ENCODE measurements around the gene SUPT3H. TPM values are rescaled to one million over a fixed set of nuclear protein-coding genes. Genes with fewer than 3 reads are reported as not detected.
"Not testable (repeated sequence)": the region's sequence is repeated elsewhere in the genome, so short reads cannot be mapped to it uniquely, and the experiment has no call there.

SUPT3H gene
- total RNA-seq, 2 experiments from 2014 or later = 8.7 to 9.0 TPM

GRCh38 chr6:45301348-45302142, 76.2 kb downstream of the SUPT3H start:
- peaks cover 7% of the 10 kb centered on the region for H3K4me1 Mint-ChIP-seq
- H3K4me3 Mint-ChIP-seq = no peak overlapping the region
- no peaks in the 10 kb centered on the region for H3K27me3 Mint-ChIP-seq
- DNase-seq = no peak
- no peak overlapping the region for H3K27ac Mint-ChIP-seq
- ChIA-PET POLR2A (no interaction called here), CTCF (interaction anchor here (0.7 to 1.2 kb wide), 2 partner anchors 9 to 132 kb away, joined by 3 to 4 read pairs; no protein-coding TSS in a partner anchor)
- H3K9me3 Mint-ChIP-seq = peaks cover 16% of the 10 kb centered on the region
- peaks cover 25% of the 10 kb centered on the region for H3K36me3 Mint-ChIP-seq (ENCODE audit: low read depth)

- H3K36me3 Mint-ChIP-seq (ENCODE audit: low read depth) = peaks cover 19% of the 10 kb centered on the region
- no peak overlapping the region for H3K27ac Mint-ChIP-seq
- H3K9me3 Mint-ChIP-seq = peaks cover 8% of the 10 kb centered on the region
- H3K4me1 Mint-ChIP-seq = peaks cover 7% of the 10 kb centered on the region
- DNase-seq = no peak
- no peaks in the 10 kb centered on the region for H3K27me3 Mint-ChIP-seq
- ChIA-PET POLR2A (no interaction called here), CTCF (interaction anchor here (1.2 kb wide), 1 partner anchor 10 kb away, joined by 4 read pairs; no protein-coding TSS in a partner anchor)
- no peak overlapping the region for H3K4me3 Mint-ChIP-seq
Measured at GRCh38 chr6:45300736-45301135, 77.0 kb downstream of the SUPT3H start.

GRCh38 chr6:45299096-45299581, 78.6 kb downstream of the SUPT3H start:
- ChIA-PET POLR2A (no interaction called here), CTCF (no interaction called here)
- no peak for DNase-seq
- Mint-ChIP-seq H3K9me3 (peaks cover 6% of the 10 kb centered on the region), H3K36me3 (ENCODE audit: low read depth) (peaks cover 24% of the 10 kb centered on the region), H3K27me3 (no peaks in the 10 kb centered on the region), H3K4me1 (peaks cover 18% of the 10 kb centered on the region), H3K4me3 (no peak overlapping the region), H3K27ac (no peak overlapping the region)

GRCh38 chr6:45297320-45297719, 80.4 kb downstream of the SUPT3H start:
- CTCF ChIA-PET = interaction anchor here (0.5 to 0.7 kb wide), 2 partner anchors 11 to 307 kb away, joined by 3 to 4 read pairs; no protein-coding TSS in a partner anchor
- Mint-ChIP-seq H3K4me1 (peaks cover 30% of the 10 kb centered on the region), H3K36me3 (ENCODE audit: low read depth) (peaks cover 28% of the 10 kb centered on the region), H3K9me3 (peaks cover 7% of the 10 kb centered on the region), H3K27me3 (no peaks in the 10 kb centered on the region), H3K27ac (no peak overlapping the region), H3K4me3 (no peak overlapping the region)
- POLR2A ChIA-PET = no interaction called here
- DNase-seq = no peak

GRCh38 chr6:45294065-45294701, 83.6 kb downstream of the SUPT3H start:
- peak overlapping the region; percentile 81 for H3K27ac Mint-ChIP-seq
- H3K27me3 Mint-ChIP-seq, CTCF ChIA-PET, POLR2A ChIA-PET: not testable (repeated sequence)
- peaks cover 36% of the 10 kb centered on the region for H3K36me3 Mint-ChIP-seq (ENCODE audit: low read depth)
- DNase-seq = peak; percentile 14
- peaks cover 40% of the 10 kb centered on the region for H3K4me1 Mint-ChIP-seq
- peaks cover 21% of the 10 kb centered on the region for H3K9me3 Mint-ChIP-seq
- H3K4me3 Mint-ChIP-seq = peak overlapping the region; percentile 21

- POLR2A ChIA-PET = interaction anchor here (0.6 kb wide), 1 partner anchor 15 kb away, joined by 5 read pairs; no protein-coding TSS in a partner anchor
- H3K27ac Mint-ChIP-seq = peak overlapping the region; percentile 81
- CTCF ChIA-PET = no interaction called here
Measured at GRCh38 chr6:45293306-45293705, 84.4 kb downstream of the SUPT3H start.

GRCh38 chr6:45289751-45290514, 87.8 kb downstream of the SUPT3H start:
- Mint-ChIP-seq H3K4me3 (no peak overlapping the region), H3K27me3 (no peaks in the 10 kb centered on the region)

More at GRCh38 chr6:45293306-45293705, 84.4 kb downstream of the SUPT3H start:
- peaks cover 21% of the 10 kb centered on the region for H3K9me3 Mint-ChIP-seq
- H3K4me1 Mint-ChIP-seq = peaks cover 40% of the 10 kb centered on the region
- H3K36me3 Mint-ChIP-seq (ENCODE audit: low read depth) = peaks cover 36% of the 10 kb centered on the region
- peak; percentile 45 for DNase-seq
- no peaks in the 10 kb centered on the region for H3K27me3 Mint-ChIP-seq
- H3K4me3 Mint-ChIP-seq = peak overlapping the region; percentile 21

GRCh38 chr6:45286707-45287106, 91.0 kb downstream of the SUPT3H start:
- peaks cover 14% of the 10 kb centered on the region for H3K36me3 Mint-ChIP-seq (ENCODE audit: low read depth)
- CTCF ChIA-PET, H3K27ac Mint-ChIP-seq, H3K4me1 Mint-ChIP-seq, H3K27me3 Mint-ChIP-seq, H3K4me3 Mint-ChIP-seq, DNase-seq, POLR2A ChIA-PET: not testable (repeated sequence)
- H3K9me3 Mint-ChIP-seq = peaks cover 23% of the 10 kb centered on the region

More at GRCh38 chr6:45289751-45290514, 87.8 kb downstream of the SUPT3H start:
- CTCF ChIA-PET = interaction anchor here (0.6 kb wide), 1 partner anchor 385 kb away, joined by 7 read pairs; no protein-coding TSS in a partner anchor
- H3K36me3 Mint-ChIP-seq (ENCODE audit: low read depth) = peaks cover 28% of the 10 kb centered on the region
- POLR2A ChIA-PET = no interaction called here
- DNase-seq = no peak
- H3K9me3 Mint-ChIP-seq = peaks cover 23% of the 10 kb centered on the region
- H3K4me1 Mint-ChIP-seq = peaks cover 37% of the 10 kb centered on the region
- no peak overlapping the region for H3K27ac Mint-ChIP-seq

GRCh38 chr6:45278367-45278766, 99.4 kb downstream of the SUPT3H start:
- Mint-ChIP-seq H3K27me3 (no peaks in the 10 kb centered on the region), H3K27ac (no peak overlapping the region), H3K36me3 (ENCODE audit: low read depth) (peaks cover 10% of the 10 kb centered on the region), H3K4me1 (peaks cover 4% of the 10 kb centered on the region), H3K4me3 (no peak overlapping the region), H3K9me3 (peaks cover 25% of the 10 kb centered on the region)
- POLR2A ChIA-PET = no interaction called here
- CTCF ChIA-PET = interaction anchor here (1.4 kb wide), 1 partner anchor 13 kb away, joined by 5 read pairs; no protein-coding TSS in a partner anchor
- no peak for DNase-seq

- H3K36me3 Mint-ChIP-seq (ENCODE audit: low read depth); H3K4me3 Mint-ChIP-seq; H3K4me1 Mint-ChIP-seq; DNase-seq; H3K27me3 Mint-ChIP-seq; POLR2A ChIA-PET; H3K27ac Mint-ChIP-seq: not testable (repeated sequence)
- H3K9me3 Mint-ChIP-seq = peaks cover 30% of the 10 kb centered on the region
- CTCF ChIA-PET = interaction anchor here (1.4 kb wide), 1 partner anchor 14 kb away, joined by 5 read pairs; no protein-coding TSS in a partner anchor
Measured at GRCh38 chr6:45277741-45278140, 100.0 kb downstream of the SUPT3H start.

- Mint-ChIP-seq H3K4me3 (no peak overlapping the region), H3K9me3 (peaks cover 25% of the 10 kb centered on the region), H3K4me1 (peaks cover 4% of the 10 kb centered on the region), H3K27ac (no peak overlapping the region), H3K36me3 (ENCODE audit: low read depth) (peaks cover 7% of the 10 kb centered on the region), H3K27me3 (no peaks in the 10 kb centered on the region)
- POLR2A ChIA-PET = no interaction called here
- no peak for DNase-seq
- CTCF ChIA-PET = no interaction called here
Measured at GRCh38 chr6:45275358-45275757, 102.4 kb downstream of the SUPT3H start.

- H3K36me3 Mint-ChIP-seq (ENCODE audit: low read depth) = peaks cover 4% of the 10 kb centered on the region
- no peak overlapping the region for H3K27ac Mint-ChIP-seq
- ChIA-PET CTCF (no interaction called here), POLR2A (no interaction called here)
- peaks cover 14% of the 10 kb centered on the region for H3K9me3 Mint-ChIP-seq
- H3K4me3 Mint-ChIP-seq = no peak overlapping the region
- no peak for DNase-seq
- no peaks in the 10 kb centered on the region for H3K27me3 Mint-ChIP-seq
- H3K4me1 Mint-ChIP-seq = no peaks in the 10 kb centered on the region
Measured at GRCh38 chr6:45272626-45273025, 105.1 kb downstream of the SUPT3H start.
